HG03565 (cell line): Measurements from ENCODE around the gene CAB39.

Source experiments
- ATAC-seq: cut with Tn5 transposase; IDR thresholded peaks from one replicate; pipeline ENCODE4 v1.9.1; 2021; ENCODE audit warnings: mild to moderate bottlenecking, moderate library complexity; ENCODE audit not compliant: unreplicated experiment

The CAB39 gene

DNA sequence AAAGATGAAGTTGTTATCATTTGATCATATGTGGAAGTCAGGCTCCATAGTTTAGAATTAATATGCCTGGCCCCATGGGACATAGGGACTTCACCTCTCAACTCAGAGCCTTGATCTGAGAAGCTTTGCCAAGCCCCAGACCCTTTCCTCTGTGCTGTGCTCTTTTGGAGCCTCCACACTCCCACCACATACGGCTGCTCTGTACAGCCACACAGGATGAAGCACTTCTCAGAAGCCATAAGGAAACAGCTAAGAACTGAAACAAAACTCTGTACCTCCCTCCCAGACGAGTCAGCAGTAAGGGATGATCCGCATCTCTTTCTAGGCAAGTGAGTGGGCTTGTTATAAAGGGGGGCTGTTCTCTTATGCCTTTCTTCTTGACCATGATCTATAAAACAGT is 66.5 kb downstream of the CAB39 start:
- peak; percentile 8 for ATAC-seq

DNA sequence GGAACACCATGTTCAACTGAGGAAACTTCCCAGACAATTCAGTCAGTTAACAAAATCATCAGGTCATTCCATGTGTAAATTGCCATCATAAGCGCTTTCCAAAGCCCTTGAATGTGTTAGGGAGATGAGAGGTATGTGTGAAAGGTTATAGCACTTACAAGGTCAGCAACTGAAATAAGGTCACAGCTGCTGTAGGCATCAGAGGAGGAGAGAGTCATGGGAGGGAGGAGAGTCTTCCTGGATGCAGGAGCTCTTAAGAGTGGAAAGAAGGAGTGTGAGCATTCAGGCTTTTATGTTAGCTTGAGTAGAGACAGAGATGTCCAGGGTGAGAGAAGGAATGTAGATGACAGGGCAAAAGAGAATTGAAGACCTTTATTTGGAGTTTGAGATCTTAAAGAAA is 67.0 kb downstream of the CAB39 start:
- no peak for ATAC-seq

- no peak for ATAC-seq
Measured at GRCh38 chr2:230781130-230781797, 68.6 kb downstream of the CAB39 start.

DNA sequence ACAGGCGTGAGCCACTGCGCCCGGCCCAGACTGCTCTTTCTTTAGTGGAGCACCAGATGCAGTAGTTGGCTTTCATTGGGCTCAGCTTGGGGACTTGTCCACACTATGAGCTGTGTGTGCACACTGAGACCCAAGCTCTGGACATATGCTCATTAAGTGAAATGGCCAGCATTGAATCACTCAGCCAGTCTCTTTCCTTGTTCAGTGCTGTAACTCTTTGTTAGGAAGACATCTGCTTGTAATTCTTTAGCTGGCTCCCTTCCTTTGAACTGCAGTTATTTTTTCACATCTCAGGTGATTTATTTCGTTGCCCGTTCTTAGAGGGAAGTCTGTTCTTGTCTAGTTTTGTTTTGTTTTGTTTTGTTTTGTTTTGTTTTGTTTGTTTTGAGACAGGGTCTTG is 70.5 kb downstream of the CAB39 start:
- ATAC-seq = no peak

GRCh38 chr2:230784795-230785194 is 72.2 kb downstream of the CAB39 start:
- ATAC-seq = no peak

- ATAC-seq = no peak
Measured at GRCh38 chr2:230785346-230785745, 72.7 kb downstream of the CAB39 start.

DNA sequence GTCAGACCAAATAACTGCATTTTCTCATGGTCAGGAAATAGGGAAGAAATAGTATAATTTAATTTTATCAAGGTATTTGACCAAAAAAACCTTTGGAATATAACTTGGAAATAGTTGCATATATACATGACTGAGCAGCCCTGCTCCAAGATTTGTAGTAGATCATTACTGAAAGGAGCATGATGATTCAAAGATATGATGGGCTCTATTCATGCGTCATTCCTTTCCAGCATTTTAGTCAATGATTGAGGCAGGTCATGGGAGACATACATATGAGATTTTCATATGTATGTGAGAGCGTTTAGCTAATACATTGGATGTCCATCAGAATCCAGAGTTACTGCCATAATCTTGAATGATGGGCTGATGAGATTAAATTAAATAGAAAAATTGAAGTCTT is 74.5 kb downstream of the CAB39 start:
- no peak for ATAC-seq

DNA sequence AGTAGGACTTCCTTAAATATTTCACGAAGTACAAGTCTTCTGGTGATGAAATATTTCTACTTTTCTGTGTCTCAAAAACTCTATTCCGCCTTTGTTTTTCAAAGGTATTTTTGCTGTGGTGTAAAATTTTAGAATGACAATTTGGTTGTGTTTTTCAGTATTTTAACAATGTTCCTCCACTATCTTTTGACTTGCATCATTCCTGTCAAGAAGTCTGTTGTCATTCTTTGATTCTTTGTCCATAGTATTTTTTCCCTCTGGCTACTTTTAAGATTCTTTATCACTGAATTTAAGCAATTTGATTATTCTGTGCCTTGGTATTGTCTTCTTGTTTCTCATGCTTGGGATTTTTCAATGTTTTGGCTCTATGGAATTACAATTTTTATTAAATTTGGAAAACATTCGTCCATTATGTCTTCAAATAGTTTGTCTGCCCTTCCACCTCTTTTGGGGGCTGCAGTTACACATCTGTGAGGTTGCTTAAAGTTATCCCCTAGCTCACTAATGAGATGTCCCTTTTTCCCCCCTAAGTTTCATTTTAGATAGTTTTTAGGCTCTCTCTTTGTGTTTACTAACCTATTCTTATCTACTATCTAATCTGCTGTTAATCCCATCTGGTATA is 76.0 kb downstream of the CAB39 start:
- no peak for ATAC-seq

DNA sequence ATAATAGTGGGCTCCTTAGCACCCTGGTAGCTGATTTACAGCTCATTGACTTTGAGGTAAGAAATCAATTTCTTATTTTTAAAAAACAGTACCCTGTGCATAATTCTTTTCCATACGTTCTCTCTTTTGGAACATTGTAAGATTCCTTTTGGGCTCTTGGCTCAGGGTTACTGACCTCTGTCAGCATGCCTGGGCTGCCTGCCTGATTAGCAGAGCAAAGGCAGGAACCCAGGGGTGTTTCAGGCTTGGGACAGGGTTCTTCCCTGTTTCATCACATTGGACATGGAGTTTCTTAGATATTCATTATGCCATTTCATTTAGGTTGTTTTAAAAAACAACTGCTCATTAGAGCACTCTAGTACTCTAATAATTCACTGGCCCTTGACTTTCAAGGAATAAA is 78.3 kb downstream of the CAB39 start:
- ATAC-seq = no peak

DNA sequence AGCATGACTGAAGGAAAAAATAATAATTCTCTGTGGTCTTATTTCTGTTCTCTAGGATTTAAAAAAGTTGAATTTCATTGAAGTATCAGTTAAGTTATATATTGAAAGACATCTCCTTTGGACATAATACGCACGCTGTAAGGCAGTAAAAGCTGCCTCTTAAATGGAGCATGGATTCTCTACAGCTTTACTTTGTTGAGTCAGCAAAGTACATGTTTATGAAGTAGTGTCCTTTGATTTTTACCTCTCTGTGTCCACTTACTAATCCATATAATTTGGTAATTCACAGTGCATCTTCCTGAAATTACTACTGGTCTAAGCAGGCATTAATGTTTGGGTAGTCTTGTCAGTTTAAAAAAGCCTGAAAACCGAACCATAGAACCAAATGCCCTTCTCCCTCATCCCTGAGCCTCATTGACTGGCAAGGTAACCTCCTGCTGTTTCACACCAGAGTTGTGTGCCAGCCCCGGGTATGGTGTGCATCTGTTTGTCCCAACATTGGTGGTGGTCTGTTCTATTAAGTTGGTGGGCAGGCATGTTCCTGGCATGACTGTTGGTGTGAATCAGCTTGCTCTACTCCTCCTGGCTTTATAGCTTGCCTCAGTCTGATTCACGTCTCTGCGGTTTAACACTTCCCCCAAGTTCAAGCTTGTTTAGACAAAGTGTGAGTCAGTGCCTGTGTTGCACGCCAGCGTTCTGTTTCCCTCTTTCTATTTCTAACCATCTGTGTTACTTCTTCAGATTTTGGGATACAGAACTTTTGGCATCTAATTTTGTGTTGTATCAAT is 81.1 kb downstream of the CAB39 start:
- peak; percentile 37 for ATAC-seq

DNA sequence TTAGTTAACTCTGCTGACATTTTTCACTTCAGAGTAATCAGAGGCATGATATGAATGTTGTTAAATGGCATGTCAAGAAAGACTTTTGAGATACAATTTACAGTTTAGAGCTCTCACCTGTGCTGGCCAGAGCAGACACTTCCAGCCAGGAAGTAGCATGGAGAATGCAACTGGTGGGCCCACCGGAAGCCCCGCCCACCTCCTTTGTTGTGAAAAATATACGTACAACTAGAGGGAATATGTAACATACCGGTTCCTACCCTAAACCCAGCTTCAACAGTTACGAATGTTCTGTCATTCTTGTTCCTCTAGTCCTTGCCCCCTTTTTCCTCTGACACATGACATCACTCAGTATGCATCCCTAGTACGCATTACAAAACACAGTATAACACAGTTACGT is 81.9 kb downstream of the CAB39 start:
- no peak for ATAC-seq

GRCh38 chr2:230795856-230796255 is 83.2 kb downstream of the CAB39 start:
- no peak for ATAC-seq

DNA sequence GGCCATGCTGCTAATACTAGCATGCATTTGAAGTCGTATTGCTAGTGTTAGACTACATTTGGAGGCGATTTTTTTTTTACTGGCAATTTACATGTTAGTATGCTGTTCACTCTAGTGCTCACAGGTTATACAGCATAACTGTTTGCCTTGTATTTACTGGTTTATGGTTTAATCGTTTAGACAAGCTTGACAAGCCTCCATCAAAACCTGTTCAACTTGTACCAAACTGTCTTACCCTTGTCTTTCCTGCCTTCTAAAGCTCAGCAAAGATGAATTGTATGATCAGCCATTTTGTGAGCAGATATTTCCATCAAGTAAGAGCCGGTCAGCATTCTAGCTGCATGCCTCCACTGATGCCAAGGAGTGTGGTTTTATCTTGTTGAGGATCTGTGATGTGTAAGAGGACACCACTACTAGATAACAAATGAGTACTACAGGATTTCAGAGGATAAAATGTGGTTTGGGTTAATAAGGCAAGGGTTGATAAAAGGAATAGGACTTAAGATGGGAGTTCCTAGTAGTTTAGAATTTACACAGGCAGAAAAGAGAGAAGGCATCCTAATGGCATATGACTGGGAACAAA is 83.7 kb downstream of the CAB39 start:
- no peak for ATAC-seq

- no peak for ATAC-seq
Measured at GRCh38 chr2:230797515-230798495, 85.2 kb downstream of the CAB39 start.

- ATAC-seq = no peak
Measured at GRCh38 chr2:230798769-230799399, 86.2 kb downstream of the CAB39 start.

DNA sequence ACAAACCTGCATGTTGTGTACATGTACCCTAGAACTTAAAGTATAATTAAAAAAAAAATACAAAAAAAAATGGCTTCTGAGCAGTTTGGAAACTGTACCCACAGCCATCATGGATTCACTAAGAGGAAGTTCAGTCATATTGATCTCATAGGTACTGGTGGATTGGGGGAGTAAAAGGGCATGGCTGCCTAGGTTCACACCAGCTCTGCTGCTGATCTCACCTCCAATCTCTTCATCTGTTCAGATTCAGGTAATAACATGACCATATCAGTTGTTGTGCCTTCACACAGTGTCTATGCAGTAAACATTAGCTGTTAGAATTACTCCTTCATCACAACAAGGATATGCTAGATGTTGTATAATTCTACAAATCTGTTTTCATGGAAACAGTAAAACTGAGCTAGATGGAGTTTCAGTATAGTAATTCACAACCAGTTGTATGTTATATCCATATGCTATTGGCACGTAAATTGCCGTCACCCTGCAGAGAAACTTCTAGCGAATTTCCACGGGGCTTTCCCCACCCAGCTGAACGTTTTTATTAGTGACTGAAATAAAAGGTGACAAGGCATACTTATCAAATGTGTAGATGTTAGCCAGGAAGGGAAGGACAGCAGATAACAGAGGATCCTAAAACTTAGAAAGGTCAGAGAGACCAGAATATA is 92.8 kb downstream of the CAB39 start:
- no peak for ATAC-seq

DNA sequence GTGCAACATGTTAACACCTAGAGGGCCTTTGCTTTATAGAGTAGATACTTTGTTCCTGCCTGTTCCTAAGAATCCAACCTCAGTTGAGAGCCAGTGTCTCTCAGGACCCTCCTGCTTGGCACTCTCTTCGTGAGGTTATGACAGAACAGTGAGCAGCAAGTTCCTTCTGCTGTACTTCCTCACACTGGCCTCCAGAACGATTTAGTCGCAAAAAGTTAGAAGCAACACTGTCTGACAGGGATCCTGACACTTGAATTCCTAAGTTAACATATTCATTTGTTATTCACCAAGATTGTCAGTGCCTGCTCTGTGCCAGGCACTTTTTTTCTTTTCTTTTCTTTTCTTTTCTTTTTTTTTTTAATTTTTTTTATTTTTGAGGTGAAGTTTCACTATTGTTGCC is 95.1 kb downstream of the CAB39 start:
- no peak for ATAC-seq

DNA sequence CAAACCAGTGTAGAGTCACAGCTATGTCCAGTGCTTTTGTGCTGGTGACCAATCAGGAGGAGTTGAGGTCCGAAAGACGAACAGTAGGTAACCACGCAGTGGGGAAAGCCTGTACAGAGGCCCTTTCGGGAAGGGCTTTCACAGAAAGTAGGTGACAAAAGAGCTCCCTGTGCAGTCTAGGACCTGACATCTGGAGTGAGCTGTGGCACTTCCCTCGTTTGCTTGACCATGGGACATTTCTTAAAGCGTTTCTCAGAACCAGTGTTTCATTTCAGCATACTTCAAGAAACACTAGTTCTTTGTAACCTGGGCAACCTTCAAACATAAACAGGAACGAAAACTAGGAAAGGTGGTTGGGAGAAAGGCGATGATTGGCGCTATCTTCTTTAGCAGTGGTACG is 96.4 kb downstream of the CAB39 start:
- ATAC-seq = no peak

GRCh38 chr2:230809677-230810251 is 97.1 kb downstream of the CAB39 start:
- ATAC-seq = no peak
